ENCODE results near the gene MPZL2. TPM values are rescaled to one million over a fixed set of nuclear protein-coding genes. Genes with fewer than 3 reads are reported as not detected.

The MPZL2 gene
- total RNA-seq, 4 donors from 2014 or later: 1.2 to 7.9 (median 3.4) TPM

GRCh38 chr11:118223570-118223969 lies 40.5 kb downstream of the MPZL2 start:
- intact Hi-C loops (cut with DNase I; ENCODE audit: low total_unique reads) (no loop called here), in situ Hi-C loops (cut with MboI; ENCODE audit: low sequenced_read_pairs in 4 of 4) (no loop called here)
- TF ChIP-seq POLR2A (IDR thresholded peaks at IDR 0.05): no peak
- TF ChIP-seq, protein P1, sequence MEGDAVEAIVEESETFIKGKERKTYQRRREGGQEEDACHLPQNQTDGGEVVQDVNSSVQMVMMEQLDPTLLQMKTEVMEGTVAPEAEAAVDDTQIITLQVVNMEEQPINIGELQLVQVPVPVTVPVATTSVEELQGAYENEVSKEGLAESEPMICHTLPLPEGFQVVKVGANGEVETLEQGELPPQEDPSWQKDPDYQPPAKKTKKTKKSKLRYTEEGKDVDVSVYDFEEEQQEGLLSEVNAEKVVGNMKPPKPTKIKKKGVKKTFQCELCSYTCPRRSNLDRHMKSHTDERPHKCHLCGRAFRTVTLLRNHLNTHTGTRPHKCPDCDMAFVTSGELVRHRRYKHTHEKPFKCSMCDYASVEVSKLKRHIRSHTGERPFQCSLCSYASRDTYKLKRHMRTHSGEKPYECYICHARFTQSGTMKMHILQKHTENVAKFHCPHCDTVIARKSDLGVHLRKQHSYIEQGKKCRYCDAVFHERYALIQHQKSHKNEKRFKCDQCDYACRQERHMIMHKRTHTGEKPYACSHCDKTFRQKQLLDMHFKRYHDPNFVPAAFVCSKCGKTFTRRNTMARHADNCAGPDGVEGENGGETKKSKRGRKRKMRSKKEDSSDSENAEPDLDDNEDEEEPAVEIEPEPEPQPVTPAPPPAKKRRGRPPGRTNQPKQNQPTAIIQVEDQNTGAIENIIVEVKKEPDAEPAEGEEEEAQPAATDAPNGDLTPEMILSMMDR (IDR thresholded peaks at IDR 0.05 in 4 of 5, conservative IDR thresholded peaks at IDR 0.05 in 1 of 5): no peak
- no peak for DNase-seq
- Histone ChIP-seq H3K27ac (no peak overlapping the region), H3K27me3 (peaks cover 0 to 6% (median 0%) of the 10 kb centered on the region in 3 donors), H3K4me3 (no peak overlapping the region), H3K36me3 (no peaks in the 10 kb centered on the region), H3K4me1 (no peaks in the 10 kb centered on the region), H3K9me3 (no peaks in the 10 kb centered on the region)
- ATAC-seq: no peak

GRCh38 chr11:118222437-118222836 lies 41.7 kb downstream of the MPZL2 start:
- TF ChIP-seq POLR2A (IDR thresholded peaks at IDR 0.05): no peak
- TF ChIP-seq, protein P1 (IDR thresholded peaks at IDR 0.05 in 4 of 5, conservative IDR thresholded peaks at IDR 0.05 in 1 of 5): no peak
- Histone ChIP-seq H3K4me1 (no peaks in the 10 kb centered on the region), H3K27me3 (peaks cover 0 to 6% (median 2%) of the 10 kb centered on the region in 3 donors), H3K9me3 (no peaks in the 10 kb centered on the region), H3K4me3 (no peak overlapping the region), H3K27ac (no peak overlapping the region), H3K36me3 (no peaks in the 10 kb centered on the region)
- no peak for DNase-seq
- intact Hi-C loops (cut with DNase I; ENCODE audit: low total_unique reads) (no loop called here), in situ Hi-C loops (cut with MboI; ENCODE audit: low sequenced_read_pairs in 4 of 4) (no loop called here)
- no peak for ATAC-seq

DNA sequence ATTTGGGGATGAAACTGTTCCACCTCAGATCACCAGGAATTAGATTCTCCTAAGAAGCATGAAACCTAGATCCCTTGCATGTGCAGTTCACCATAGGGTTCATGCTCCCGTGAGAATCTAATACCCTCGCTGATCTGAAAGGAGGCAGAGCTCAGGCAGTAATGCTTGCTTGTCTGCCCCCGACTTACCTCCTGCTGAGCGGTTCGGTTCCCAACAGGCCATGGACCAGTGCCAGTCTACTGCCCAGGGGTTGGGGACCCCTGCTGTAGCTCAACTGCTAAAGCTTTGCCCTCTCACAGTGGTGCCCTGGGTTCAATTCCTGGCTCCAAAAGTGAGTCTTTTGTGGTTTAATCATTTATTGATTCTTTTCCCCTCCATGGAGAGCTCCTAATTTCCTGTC lies 42.7 kb downstream of the MPZL2 start:
- intact Hi-C loops (cut with DNase I; ENCODE audit: low total_unique reads): no loop called here
- H3K4me1 ChIP-seq: no peaks in the 10 kb centered on the region
- in situ Hi-C loops (cut with MboI; ENCODE audit: low sequenced_read_pairs in 4 of 4): no loop called here

DNA sequence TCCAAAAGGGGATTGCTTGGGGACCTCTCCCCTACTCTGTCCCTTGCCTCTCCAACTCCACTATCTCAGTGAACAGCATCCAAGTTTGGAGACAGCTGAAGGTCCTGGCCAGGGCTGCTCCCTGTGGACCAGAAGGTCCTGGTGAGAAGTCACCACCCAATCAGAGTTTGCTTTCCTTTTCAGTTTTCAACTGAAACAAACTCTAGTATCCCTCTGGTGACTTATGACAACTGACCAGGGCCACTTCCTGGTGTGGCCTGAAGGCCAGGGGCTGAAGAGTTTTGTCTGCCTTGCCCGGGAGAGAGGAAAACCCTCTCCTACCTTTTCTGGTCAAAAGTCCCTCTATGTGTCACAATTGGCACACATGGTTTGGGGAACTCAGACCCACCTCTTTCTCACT lies 44.4 kb downstream of the MPZL2 start:
- ATAC-seq (no peak), DNase-seq (no peak)
- Histone ChIP-seq H3K4me1 (no peaks in the 10 kb centered on the region), H3K27ac (no peak overlapping the region), H3K4me3 (no peak overlapping the region), H3K9me3 (no peaks in the 10 kb centered on the region), H3K27me3 (peaks cover 0 to 6% (median 3%) of the 10 kb centered on the region in 3 donors), H3K36me3 (no peaks in the 10 kb centered on the region)
- intact Hi-C loops (cut with DNase I; ENCODE audit: low total_unique reads): no loop called here
- no peak for TF ChIP-seq POLR2A (IDR thresholded peaks at IDR 0.05)
- TF ChIP-seq, protein P1 (IDR thresholded peaks at IDR 0.05 in 4 of 5, conservative IDR thresholded peaks at IDR 0.05 in 1 of 5): no peak
- in situ Hi-C loops (cut with MboI; ENCODE audit: low sequenced_read_pairs in 4 of 4): no loop called here

More for the DNA sequence above, 42.7 kb downstream of the MPZL2 start:
- ATAC-seq (no peak), DNase-seq (no peak)
- H3K36me3 ChIP-seq: no peaks in the 10 kb centered on the region
- no peak overlapping the region for H3K4me3 ChIP-seq
- H3K9me3 ChIP-seq: no peaks in the 10 kb centered on the region
- H3K27me3 ChIP-seq: peaks cover 0 to 6% (median 3%) of the 10 kb centered on the region in 3 donors
- TF ChIP-seq POLR2A (IDR thresholded peaks at IDR 0.05): no peak
- TF ChIP-seq, protein P1 (IDR thresholded peaks at IDR 0.05 in 4 of 5, conservative IDR thresholded peaks at IDR 0.05 in 1 of 5): no peak
- no peak overlapping the region for H3K27ac ChIP-seq

DNA sequence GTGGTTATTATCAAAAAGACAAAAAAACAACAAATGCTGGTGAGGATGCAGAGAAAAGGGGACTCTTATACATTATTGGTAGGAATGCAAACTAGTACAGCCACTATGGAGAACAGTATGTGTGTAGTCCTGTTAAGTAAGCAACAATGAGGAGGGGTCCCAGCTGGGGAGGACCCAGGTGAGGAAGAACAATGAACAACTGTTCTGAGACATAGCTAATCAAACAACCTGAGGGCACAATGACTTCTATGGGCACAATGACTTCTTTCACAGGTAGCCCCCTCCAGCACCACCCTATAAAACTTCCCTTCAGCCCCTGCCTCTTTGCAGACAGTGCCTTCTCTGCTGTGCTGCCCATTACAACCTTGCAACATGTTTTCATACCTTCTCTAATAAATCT lies 44.9 kb downstream of the MPZL2 start:
- Histone ChIP-seq H3K4me1 (no peaks in the 10 kb centered on the region), H3K4me3 (no peak overlapping the region), H3K9me3 (no peaks in the 10 kb centered on the region), H3K27me3 (peaks cover 0 to 9% (median 3%) of the 10 kb centered on the region in 3 donors), H3K27ac (no peak overlapping the region), H3K36me3 (no peaks in the 10 kb centered on the region)
- intact Hi-C loops (cut with DNase I; ENCODE audit: low total_unique reads): no loop called here
- ATAC-seq (no peak), DNase-seq (no peak)
- in situ Hi-C loops (cut with MboI; ENCODE audit: low sequenced_read_pairs in 4 of 4): no loop called here
- TF ChIP-seq POLR2A (IDR thresholded peaks at IDR 0.05): no peak

Measured in gastrocnemius medialis (tissue), 4 donors.